ENCODE results near the gene CCSER1.
"Not testable (repeated sequence)": the region's sequence is repeated elsewhere in the genome, so short reads cannot be mapped to it uniquely, and the experiment has no call there.

The CCSER1 gene

DNA sequence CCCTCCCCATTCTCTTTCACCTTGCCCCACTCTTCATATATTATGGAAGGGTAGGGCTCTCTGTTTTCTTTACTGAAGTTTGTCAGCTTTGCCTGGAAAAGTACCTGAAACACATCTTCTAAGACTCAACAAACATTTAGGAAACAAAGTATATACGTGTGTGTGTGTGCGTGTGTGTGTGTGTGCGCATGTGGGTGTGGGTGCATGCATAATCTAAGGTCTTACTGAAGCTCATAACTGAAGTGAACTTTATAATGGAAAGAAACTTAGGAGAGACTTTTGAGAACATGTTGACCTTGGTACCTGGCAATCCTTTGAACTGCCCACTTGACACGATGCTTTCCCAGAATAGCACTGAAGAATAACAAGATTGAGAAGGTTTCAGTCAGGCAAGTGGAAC is 1190.2 kb downstream of the CCSER1 start:
- DNase-seq, result no peak

DNA sequence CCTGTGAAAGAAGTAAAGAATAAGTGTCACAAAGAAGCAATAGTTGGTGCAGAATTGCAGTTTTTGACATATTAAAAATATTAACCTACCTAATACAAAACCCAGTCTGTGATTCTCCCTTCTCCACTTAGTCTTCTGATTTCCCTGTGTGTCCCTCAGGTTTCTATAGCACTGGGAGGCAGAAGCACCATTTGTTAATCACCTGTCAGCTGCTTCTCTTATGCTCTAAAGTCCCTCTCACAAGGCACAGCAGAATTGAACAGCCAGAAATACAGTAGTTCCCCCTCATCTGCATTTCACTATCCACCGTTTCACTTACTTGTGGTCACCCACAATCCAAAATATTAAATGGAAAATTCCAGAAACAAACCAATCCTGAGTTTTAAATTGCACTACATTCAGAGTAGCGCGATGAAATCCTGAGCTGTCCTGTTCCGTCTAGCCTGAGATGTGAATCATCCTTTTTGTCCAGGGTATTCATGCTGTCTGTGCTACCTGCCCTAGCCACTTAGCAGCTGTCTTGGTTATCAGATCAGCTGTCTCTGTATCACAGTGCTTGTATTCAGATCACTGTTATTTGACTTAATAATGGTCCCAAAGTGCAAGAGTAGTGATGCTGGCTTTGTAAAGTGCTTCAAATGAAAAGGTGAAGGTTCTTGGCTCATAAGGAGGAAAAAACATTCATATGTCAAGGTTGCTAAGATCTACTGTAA is 1192.5 kb downstream of the CCSER1 start:
- no peak for DNase-seq

GRCh38 chr4:91322961-91323360 is 1195.8 kb downstream of the CCSER1 start:
- DNase-seq, result no peak

- no peak for DNase-seq
Measured at GRCh38 chr4:91325495-91325894, 1198.3 kb downstream of the CCSER1 start.

- DNase-seq, result not testable (repeated sequence)
Measured at GRCh38 chr4:91326167-91326566, 1199.0 kb downstream of the CCSER1 start.

GRCh38 chr4:91330555-91331137 is 1203.5 kb downstream of the CCSER1 start:
- DNase-seq, result no peak

DNA sequence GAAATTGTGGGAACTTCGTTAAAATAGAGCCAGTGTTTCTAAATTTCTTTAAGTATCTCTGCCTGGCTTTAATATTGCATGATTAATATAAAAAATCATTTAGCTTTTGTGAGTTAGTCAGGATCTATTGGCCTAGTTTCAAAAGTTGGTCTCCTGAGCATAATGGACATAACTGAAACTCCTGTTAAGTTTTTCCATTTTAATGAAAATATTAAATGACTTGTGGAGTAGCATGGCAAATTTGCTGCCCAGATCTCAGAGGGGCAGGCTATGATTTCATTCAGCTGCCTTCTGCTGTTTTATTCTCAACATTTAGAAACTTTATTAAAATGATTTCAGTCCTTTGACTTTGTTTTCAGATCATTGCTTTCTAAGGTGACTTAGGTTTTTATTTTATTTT is 1213.6 kb downstream of the CCSER1 start:
- no peak for DNase-seq

GRCh38 chr4:91345632-91346031 is 1218.4 kb downstream of the CCSER1 start:
- no peak for DNase-seq

- not testable (repeated sequence) for DNase-seq
Measured at GRCh38 chr4:91356496-91356895, 1229.3 kb downstream of the CCSER1 start.

DNA sequence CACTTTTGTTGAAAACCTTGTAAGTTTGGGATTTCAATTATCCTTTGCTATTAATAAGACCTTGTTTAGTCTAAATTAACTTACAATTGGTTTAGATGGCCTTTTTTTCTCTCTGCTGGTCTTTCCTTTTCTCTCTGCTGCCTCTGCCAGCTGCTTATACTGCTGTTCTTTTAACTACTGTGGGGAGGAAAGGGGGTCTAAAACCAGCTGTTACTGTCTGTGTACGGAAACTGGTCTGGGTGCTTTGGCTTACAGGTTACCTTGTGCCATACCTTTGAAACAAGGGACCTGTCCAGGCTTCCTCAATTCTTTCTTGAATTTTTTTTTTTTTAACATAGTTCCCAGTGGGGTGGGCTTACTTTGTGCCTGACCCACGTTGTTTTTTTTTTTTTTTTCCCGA is 1230.8 kb downstream of the CCSER1 start:
- DNase-seq, result not testable (repeated sequence)

- DNase-seq, result not testable (repeated sequence)
Measured at GRCh38 chr4:91358621-91359020, 1231.4 kb downstream of the CCSER1 start.

- DNase-seq, result no peak
Measured at GRCh38 chr4:91359041-91360031, 1232.1 kb downstream of the CCSER1 start.

DNA sequence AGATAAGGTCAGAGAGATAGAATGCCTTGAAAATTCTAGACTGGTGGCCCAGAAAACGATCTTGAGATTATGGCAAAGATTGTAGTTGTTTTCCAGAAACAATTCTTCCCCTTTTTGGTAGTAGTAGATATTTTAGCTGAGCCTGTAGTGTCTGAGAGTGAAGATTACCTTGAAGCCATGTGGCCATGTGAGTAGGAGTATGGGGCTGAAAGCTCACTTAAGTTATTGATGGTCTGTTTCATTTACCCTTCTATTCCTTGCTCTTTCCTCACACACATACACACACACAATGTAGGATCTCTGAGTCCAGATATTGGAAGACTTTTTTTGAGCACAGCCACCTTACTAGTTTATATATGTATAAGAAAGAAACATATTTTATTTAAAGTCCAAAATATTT is 1234.9 kb downstream of the CCSER1 start:
- no peak for DNase-seq

GRCh38 chr4:91366554-91366953 is 1239.4 kb downstream of the CCSER1 start:
- no peak for DNase-seq

DNA sequence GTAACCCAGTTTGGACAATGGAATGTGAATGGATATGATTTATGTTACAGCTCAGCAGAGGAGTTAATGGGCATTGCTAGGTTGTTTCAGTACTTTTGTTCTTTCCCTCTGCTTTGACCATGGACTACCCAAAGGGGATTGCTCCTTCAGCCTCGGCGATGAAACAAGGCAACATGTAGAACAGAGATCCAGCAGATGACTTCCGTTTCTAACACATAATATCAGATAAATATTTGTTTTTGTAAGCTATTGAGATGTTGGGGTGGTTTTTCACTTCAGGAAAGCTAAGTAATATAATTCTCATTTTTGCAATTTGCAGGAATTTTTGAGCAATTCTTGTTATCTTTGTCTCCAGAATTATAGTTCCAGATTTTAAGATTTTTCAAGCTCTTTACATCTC is 1241.9 kb downstream of the CCSER1 start:
- DNase-seq, result no peak

DNA sequence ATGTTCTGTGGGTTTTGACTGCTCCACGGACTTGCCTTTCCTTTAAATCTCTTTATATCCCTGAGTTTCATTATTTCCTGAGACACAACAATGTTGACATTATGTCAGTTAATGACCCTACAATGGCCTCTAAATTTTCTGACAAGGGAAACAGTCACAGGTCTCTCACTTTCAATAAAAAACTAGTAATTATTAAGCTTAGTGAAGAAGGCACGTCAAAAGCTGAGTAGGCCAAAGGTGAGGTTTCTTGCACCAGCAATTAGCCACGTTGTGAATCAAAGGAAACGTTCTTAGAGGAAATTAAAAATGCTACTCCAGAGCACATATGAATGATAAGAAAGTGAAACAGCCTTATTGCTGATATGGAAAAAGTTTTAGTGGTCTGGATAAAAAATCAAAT is 1246.4 kb downstream of the CCSER1 start:
- DNase-seq, result no peak

DNA sequence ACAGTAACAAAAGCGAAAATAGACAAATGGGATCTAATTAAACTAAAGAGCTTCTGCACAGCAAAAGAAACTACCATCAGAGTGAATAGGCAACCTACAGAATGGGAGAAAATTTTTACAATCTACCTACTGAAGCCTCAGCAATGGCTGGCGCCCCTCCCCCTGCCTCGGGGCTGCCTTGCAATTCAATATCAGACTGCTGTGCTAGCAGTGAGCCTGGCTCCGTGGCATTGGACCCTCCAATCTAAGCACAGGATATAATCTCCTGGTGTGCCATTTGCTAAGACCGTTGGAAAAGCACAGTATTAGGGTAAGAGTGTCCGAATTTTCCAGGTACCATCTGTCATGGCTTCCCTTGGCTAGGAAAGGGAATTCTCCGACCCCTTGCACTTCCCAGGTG is 1278.2 kb downstream of the CCSER1 start:
- DNase-seq, result not testable (repeated sequence)

GRCh38 chr4:91422011-91422410 is 1294.8 kb downstream of the CCSER1 start:
- no peak for DNase-seq

DNA sequence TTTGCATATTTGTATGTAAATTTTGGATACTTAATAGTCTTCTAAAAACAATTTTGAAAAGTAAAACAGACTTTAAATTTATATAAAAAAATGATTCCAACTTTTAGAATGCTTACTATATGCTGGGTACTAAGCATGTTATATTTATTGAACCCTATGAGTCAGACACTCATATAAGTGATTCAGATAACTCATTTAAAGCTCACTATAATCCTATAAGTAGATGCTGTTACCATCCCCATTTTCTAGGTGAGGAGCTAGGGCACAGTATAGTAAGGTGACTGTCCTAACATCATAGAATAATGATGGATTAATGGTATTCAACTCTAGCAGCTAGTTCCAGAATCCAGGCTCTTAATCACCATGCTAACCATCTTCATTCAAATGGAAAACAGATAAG is 1299.5 kb downstream of the CCSER1 start:
- no peak for DNase-seq

DNA sequence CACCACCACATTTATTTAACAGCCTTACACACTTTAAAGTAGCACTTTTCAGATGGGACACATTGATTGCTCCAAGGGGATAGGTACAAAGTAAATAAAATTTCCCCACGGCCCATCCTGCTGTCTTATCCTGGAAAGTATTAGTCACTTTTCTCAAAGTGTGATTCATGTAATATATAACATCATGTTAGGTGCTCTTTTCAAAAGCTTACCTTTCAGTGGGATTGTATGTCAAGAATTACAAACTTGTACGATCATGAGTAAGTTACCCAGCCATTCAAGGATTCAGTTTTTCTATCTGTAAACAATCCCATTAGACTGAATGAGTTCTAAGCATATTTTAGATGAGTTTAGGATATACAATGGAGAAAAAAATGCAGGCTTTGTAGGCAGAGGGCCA is 1300.0 kb downstream of the CCSER1 start:
- DNase-seq, result no peak

GRCh38 chr4:91434631-91435030 is 1307.4 kb downstream of the CCSER1 start:
- DNase-seq, result no peak

DNA sequence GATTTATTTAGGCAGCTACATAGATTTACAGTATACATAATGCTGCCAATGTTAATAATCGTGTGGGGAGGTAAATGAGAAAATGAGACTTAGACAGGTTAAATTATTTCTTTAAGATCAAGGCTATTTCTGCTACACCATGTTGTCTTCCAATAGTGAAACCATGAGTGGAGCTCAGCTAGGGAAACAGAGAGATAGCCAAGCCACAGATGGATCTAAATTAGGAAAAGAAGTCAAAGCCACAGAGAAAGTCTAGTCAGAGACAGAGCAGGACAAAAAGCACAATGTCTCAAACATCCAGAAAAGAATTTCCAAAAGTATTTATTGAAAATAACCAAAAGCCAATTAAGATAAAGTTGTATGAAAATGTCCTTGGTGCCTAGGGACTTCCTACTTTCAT is 1309.4 kb downstream of the CCSER1 start:
- no peak for DNase-seq

DNA sequence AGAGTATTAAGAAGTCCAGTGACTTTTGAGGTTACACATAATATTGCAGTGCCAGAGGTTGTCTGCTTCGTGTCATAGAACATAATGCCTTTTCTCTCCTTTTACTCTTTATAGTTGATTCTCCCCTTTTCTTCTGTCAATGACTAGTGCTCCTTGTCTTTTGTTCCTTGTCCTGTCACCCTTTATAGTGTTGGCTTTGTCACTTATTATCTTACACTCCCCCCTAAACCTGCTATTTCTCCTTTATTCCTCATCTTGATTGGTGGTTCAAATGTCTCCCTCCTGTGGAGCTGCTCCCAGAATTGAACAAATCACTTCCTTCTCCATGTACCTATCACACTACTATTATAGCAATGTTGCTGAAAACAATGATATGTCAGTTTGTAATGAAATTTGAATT is 1320.0 kb downstream of the CCSER1 start:
- DNase-seq, result no peak

Measured in hematopoietic multipotent progenitor cell treated with erythropoietin and hydrocortisone succinate and interleukin-3 and kit ligand, for 4 days (in vitro differentiated cells).